NT2/D1 (cell line): Measurements from ENCODE around the gene HNRNPAB.

Experiments used
- YY1 ChIP-seq: IDR thresholded peaks from 2 replicates; pipeline ENCODE4 v1.6.1; 2011; ENCODE audit not compliant: insufficient read length, insufficient read depth
- ZNF274 ChIP-seq: IDR thresholded peaks from 2 replicates; pipeline ENCODE4 v1.6.1; 2011; ENCODE audit warnings: mild to moderate bottlenecking, low read depth, low read length

GRCh38 chr5:178241688-178242231 is 37.4 kb downstream of the HNRNPAB start:
- no peak for TF ChIP-seq YY1
- TF ChIP-seq ZNF274, result no peak
